K562 (cell line): ENCODE results near the gene NABP2. TPM values are rescaled to one million over a fixed set of nuclear protein-coding genes. Genes with fewer than 3 reads are reported as not detected.
A peak's percentile ranks its signal among the peaks of the same experiment; 100 is the strongest.

Experiments
- CCNT2 ChIP-seq: IDR thresholded peaks from 2 replicates; pipeline ENCODE4 v1.6.1; 2011; ENCODE audit warnings: borderline replicate concordance, low read depth, mild to moderate bottlenecking, moderate library complexity, mixed read lengths, low read length; ENCODE audit not compliant: insufficient read length; ENCODE audit errors: extremely low read depth
- CEBPB ChIP-seq: fragments of 450-650 bp; IDR thresholded peaks from 2 replicates; pipeline ENCODE4 v1.6.1; 2016; ENCODE audit warnings: missing genetic modification characterization, missing compliant biosample characterization
- CHD1 ChIP-seq: fragments of 200-600 bp; sonication (generic); IDR thresholded peaks from one replicate; pipeline ENCODE4 v1.6.1; 2012; ENCODE audit warnings: mild to moderate bottlenecking, moderate library complexity, low read length, inconsistent platforms
- ELF1 ChIP-seq: fragments of 200-800 bp; sonication (Bioruptor generic); IDR thresholded peaks from 2 replicates; pipeline ENCODE4 v1.6.1; 2016; ENCODE audit warnings: missing genetic modification characterization, missing compliant biosample characterization
- ESRRA ChIP-seq: fragments of 450-650 bp; IDR thresholded peaks from 2 replicates; pipeline ENCODE4 v1.6.1; 2014; ENCODE audit warnings: low read depth, mild to moderate bottlenecking, moderate library complexity, borderline replicate concordance
- ETV1 ChIP-seq: fragments of 450-650 bp; conservative IDR thresholded peaks from 2 replicates; pipeline ENCODE4 v1.6.1; 2016; ENCODE audit warnings: missing genetic modification characterization, control low read depth, low read depth, missing compliant biosample characterization
- FOSL1 ChIP-seq: fragments of 200-800 bp; sonication (Bioruptor generic); conservative IDR thresholded peaks from 2 replicates; pipeline ENCODE4 v1.6.1; 2016; ENCODE audit warnings: missing genetic modification characterization, missing compliant biosample characterization
- HES1 ChIP-seq: fragments of 450-650 bp; IDR thresholded peaks from 2 replicates; pipeline ENCODE4 v1.6.1; 2016; ENCODE audit warnings: low read depth, mild to moderate bottlenecking, moderate library complexity
- JUND ChIP-seq, 2 experiments: IDR thresholded peaks; 2 replicates in 1 of 2; 3 replicates in 1 of 2; pipeline ENCODE4 v1.6.1; 2011; ENCODE audit warnings: borderline replicate concordance in 2 of 2, low read depth in 2 of 2, low read length in 2 of 2, improper control_type of control experiment in 1 of 2, missing biosample characterization in 1 of 2, missing genetic modification characterization in 1 of 2, missing genetic modification reagents in 1 of 2
- LCOR ChIP-seq: sonication (generic); formaldehyde crosslinking; IDR thresholded peaks from 2 replicates; pipeline ENCODE4 v1.8.0; 2022; ENCODE audit warnings: mild to moderate bottlenecking, missing genetic modification reagents
- OTX1 ChIP-seq: fragments of 450-650 bp; formaldehyde crosslinking; IDR thresholded peaks from 2 replicates; pipeline ENCODE4 v1.4.0; 2022; ENCODE audit warnings: mild to moderate bottlenecking
- PPARD ChIP-seq: fragments of 250-450 bp; sonication (Bioruptor Pico); IDR thresholded peaks from 2 replicates; pipeline ENCODE4 v1.8.0; 2022; ENCODE audit warnings: inconsistent platforms, mild to moderate bottlenecking, moderate library complexity
- RBFOX2 ChIP-seq: fragments of 200-400 bp; formaldehyde crosslinking; IDR thresholded peaks from 2 replicates; pipeline ENCODE4 v1.6.1; 2017; ENCODE audit warnings: low read depth, mild to moderate bottlenecking, low read length, moderate library complexity
- RFX5 ChIP-seq: IDR thresholded peaks from 2 replicates; pipeline ENCODE4 v1.6.1; 2011; ENCODE audit warnings: low read depth, mild to moderate bottlenecking, improper control_type of control experiment, low read length
- SMAD4 ChIP-seq: fragments of 250-450 bp; sonication (Bioruptor Pico); conservative IDR thresholded peaks from 2 replicates; pipeline ENCODE4 v1.8.0; 2021; ENCODE audit warnings: inconsistent platforms, mild to moderate bottlenecking, moderate library complexity
- SPI1 ChIP-seq: IDR thresholded peaks from 2 replicates; pipeline ENCODE4 v1.6.1; 2011; ENCODE audit warnings: low read depth, low read length, control low read depth, borderline replicate concordance
- TAF1 ChIP-seq: IDR thresholded peaks from 2 replicates; pipeline ENCODE4 v1.6.1; 2011; ENCODE audit warnings: mild to moderate bottlenecking, low read length, moderate library complexity; ENCODE audit not compliant: insufficient read depth, control insufficient read depth, severe bottlenecking; ENCODE audit errors: extremely low read depth
- TAF7 ChIP-seq: fragments of 450-650 bp; IDR thresholded peaks from 2 replicates; pipeline ENCODE4 v1.6.1; 2016; ENCODE audit warnings: missing genetic modification characterization, missing compliant biosample characterization
- TARDBP ChIP-seq: fragments of 450-650 bp; IDR thresholded peaks from 2 replicates; pipeline ENCODE4 v1.6.1; 2016
- TCFL5 ChIP-seq: fragments of 250-450 bp; sonication (Bioruptor Pico); conservative IDR thresholded peaks from 2 replicates; pipeline ENCODE4 v1.6.1; 2021; ENCODE audit warnings: mild to moderate bottlenecking, moderate library complexity, matching md5 sums
- ZEB2 ChIP-seq: fragments of 450-650 bp; IDR thresholded peaks from 2 replicates; pipeline ENCODE4 v1.6.1; 2016
- ZNF197 ChIP-seq: fragments of 200-800 bp; sonication (Bioruptor generic); IDR thresholded peaks from 2 replicates; pipeline ENCODE4 v1.6.1; 2016; ENCODE audit warnings: low read depth, missing genetic modification characterization, missing compliant biosample characterization
- polyA plus RNA-seq, 8 experiments: library from polyadenylated mRNA; depleted of rRNA in 4 of 8; stranded (reverse) in 5 of 8; unstranded in 3 of 8; fragments of >200 nt; fragmentation: Nextera tagmentation in 2 of 8; fragmentation: Illumina TruSeq in 1 of 8; extraction: Ambion mirVana in 2 of 8; extraction: Trizol in 1 of 8; gene quantifications; 2 replicates each; pipeline versions ENCODE4 v1.2.1 to v1.2.3, GENCODE V29; 2011 to 2014; ENCODE audit warnings: inconsistent platforms in 1 of 8, missing spikeins in 1 of 8
- total RNA-seq, 7 experiments: library from RNA; depleted of rRNA in 6 of 7; stranded (reverse); fragments of >200 nt in 6 of 7; fragmentation: Illumina TruSeq in 2 of 7; extraction: Trizol in 2 of 7; gene quantifications; 2 replicates each; pipeline versions ENCODE4 v1.2.1 to v1.2.3, GENCODE V29; 2011 to 2021; ENCODE audit warnings: low replicate concordance in 1 of 7
- TF ChIP-seq, protein P1 (sequence below): fragments of 450-650 bp; IDR thresholded peaks from 2 replicates; pipeline ENCODE4 v1.6.1; 2016; ENCODE audit warnings: borderline replicate concordance
- TF ChIP-seq, protein P2 (sequence below), 2 experiments: IDR thresholded peaks; 2 replicates each; pipeline ENCODE4 v1.6.1; 2011; ENCODE audit warnings: borderline replicate concordance in 1 of 2, control low read depth in 1 of 2, low read depth in 1 of 2, low read length in 1 of 2, mild to moderate bottlenecking in 1 of 2, mixed read lengths in 1 of 2, moderate library complexity in 1 of 2; ENCODE audit not compliant: insufficient read depth in 1 of 2, insufficient read length in 1 of 2, poor library complexity in 1 of 2, severe bottlenecking in 1 of 2; ENCODE audit errors: extremely low read depth in 1 of 2

NABP2 gene
- total and polyA plus RNA-seq, 9 of the 15 experiments (the other 6 are each of a cell fraction or from before 2014, with no cell fraction given), result 11.3 to 60.6 (median 43.5) TPM

- peak; percentile 53; the same call in 1 of the 2 replicates for TF ChIP-seq SMAD4 (CRISPR knock-in tag)
- TF ChIP-seq ELF1 (tag), result peak; percentile 91
- TF ChIP-seq ETV1 (tag), result peak; percentile 99
- TF ChIP-seq, protein P1, sequence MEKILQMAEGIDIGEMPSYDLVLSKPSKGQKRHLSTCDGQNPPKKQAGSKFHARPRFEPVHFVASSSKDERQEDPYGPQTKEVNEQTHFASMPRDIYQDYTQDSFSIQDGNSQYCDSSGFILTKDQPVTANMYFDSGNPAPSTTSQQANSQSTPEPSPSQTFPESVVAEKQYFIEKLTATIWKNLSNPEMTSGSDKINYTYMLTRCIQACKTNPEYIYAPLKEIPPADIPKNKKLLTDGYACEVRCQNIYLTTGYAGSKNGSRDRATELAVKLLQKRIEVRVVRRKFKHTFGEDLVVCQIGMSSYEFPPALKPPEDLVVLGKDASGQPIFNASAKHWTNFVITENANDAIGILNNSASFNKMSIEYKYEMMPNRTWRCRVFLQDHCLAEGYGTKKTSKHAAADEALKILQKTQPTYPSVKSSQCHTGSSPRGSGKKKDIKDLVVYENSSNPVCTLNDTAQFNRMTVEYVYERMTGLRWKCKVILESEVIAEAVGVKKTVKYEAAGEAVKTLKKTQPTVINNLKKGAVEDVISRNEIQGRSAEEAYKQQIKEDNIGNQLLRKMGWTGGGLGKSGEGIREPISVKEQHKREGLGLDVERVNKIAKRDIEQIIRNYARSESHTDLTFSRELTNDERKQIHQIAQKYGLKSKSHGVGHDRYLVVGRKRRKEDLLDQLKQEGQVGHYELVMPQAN, result peak; percentile 83; the same call in 1 of the 2 replicates
- TF ChIP-seq, protein P2, sequence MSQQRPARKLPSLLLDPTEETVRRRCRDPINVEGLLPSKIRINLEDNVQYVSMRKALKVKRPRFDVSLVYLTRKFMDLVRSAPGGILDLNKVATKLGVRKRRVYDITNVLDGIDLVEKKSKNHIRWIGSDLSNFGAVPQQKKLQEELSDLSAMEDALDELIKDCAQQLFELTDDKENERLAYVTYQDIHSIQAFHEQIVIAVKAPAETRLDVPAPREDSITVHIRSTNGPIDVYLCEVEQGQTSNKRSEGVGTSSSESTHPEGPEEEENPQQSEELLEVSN (IDR thresholded peaks at IDR 0.05; ENCODE audit: borderline replicate concordance in 1 of 2, extremely low read depth in 1 of 2, insufficient read depth in 1 of 2, insufficient read length in 1 of 2, low read depth in 1 of 2, low read length in 1 of 2, poor library complexity in 1 of 2, severe bottlenecking in 1 of 2), result peak; percentile 32 to 62
- no peak for TF ChIP-seq OTX1 (CRISPR knock-in tag)
- TF ChIP-seq TCFL5, result no peak
- peak; percentile 67; the same call in 1 of the 2 replicates for TF ChIP-seq RFX5
- TF ChIP-seq TAF1, result peak; percentile 48
- no peak for TF ChIP-seq SPI1
- 0 out of 2 replicates have a peak, but pooled peaks have one; percentile 42 for TF ChIP-seq TAF7
- TF ChIP-seq ZEB2, result no peak; the same call in none of the 2 replicates
- peak; percentile 51 for TF ChIP-seq LCOR (CRISPR knock-in tag)
- no peak for TF ChIP-seq CHD1
- TF ChIP-seq ZNF197 (CRISPR knock-in tag), result no peak
- peak; percentile 50; the same call in 1 of the 2 replicates for TF ChIP-seq HES1
- no peak for TF ChIP-seq PPARD (CRISPR knock-in tag)
- no peak for TF ChIP-seq CCNT2
- no peak for TF ChIP-seq CEBPB
- peak; percentile 62 for TF ChIP-seq JUND (IDR thresholded peaks at IDR 0.05; ENCODE audit: borderline replicate concordance, low read depth, low read length)
- TF ChIP-seq JUND (tag; IDR thresholded peaks at IDR 0.05; ENCODE audit: borderline replicate concordance, low read depth, low read length), result no peak; the same call in 2 of the 3 replicates
- TF ChIP-seq ESRRA, result peak; percentile 77; the same call in 1 of the 2 replicates
- TF ChIP-seq FOSL1, result peak; percentile 45
- 0 out of 2 replicates have a peak, but pooled peaks have one; percentile 49 for TF ChIP-seq TARDBP
- peak; percentile 74 for TF ChIP-seq RBFOX2
Measured at GRCh38 chr12:56189918-56190694, 34.0 kb upstream of the NABP2 start (continued).
